Upper lobe of right lung (tissue), 1 donor: ENCODE results near the gene SMCO2. TPM values are rescaled to one million over a fixed set of nuclear protein-coding genes. Genes with fewer than 3 reads are reported as not detected.

Experiments used
- ATAC-seq: fragments of 200-7000 bp; cut with Tn5 transposase; one replicate; pipeline ENCODE4 v1.9.1; 2020; ENCODE audit warnings: mild to moderate bottlenecking, moderate library complexity
- DNase-seq: peaks from one replicate; pipeline ENCODE4 v3.0.0-alpha.2; 2020
- H3K27ac ChIP-seq: fragments of 200-600 bp; one replicate; pipeline ENCODE4 v1.8.0; 2022
- H3K27me3 ChIP-seq: fragments of 200-600 bp; one replicate; pipeline ENCODE4 v1.8.0; 2022; ENCODE audit warnings: mild to moderate bottlenecking
- H3K36me3 ChIP-seq: fragments of 200-600 bp; one replicate; pipeline ENCODE4 v1.8.0; 2022
- H3K4me1 ChIP-seq: fragments of 200-600 bp; one replicate; pipeline ENCODE4 v1.8.0; 2022
- H3K4me3 ChIP-seq: fragments of 200-600 bp; one replicate; pipeline ENCODE4 v1.8.0; 2022; ENCODE audit warnings: mild to moderate bottlenecking
- H3K9me3 ChIP-seq: fragments of 200-600 bp; one replicate; pipeline ENCODE4 v1.8.0; 2022
- intact Hi-C: fragments of 100-400 bp; cut with DNase I; formaldehyde crosslinking; loops from one replicate; pipeline ENCODE4 v1.11.0; 2022
- total RNA-seq: library from RNA; stranded (reverse); fragmentation: NEBNext Ultra II Directional; extraction: Animal tissue kit (Norgen Biotek cat#: 25700); gene quantifications from one replicate; pipeline ENCODE4 v1.2.1, GENCODE V29; 2021
- TF ChIP-seq, protein P1 (sequence below): fragments of 200-600 bp; IDR thresholded peaks from one replicate; pipeline ENCODE4 v1.8.0; 2022; ENCODE audit warnings: antibody characterized with exemption
- donor health status: DM: no; HTN: yes; CAD: no; lungs with severe emphysema.

SMCO2 gene
- total RNA-seq, 1 donor from 2014 or later, result 0.38 TPM

DNA sequence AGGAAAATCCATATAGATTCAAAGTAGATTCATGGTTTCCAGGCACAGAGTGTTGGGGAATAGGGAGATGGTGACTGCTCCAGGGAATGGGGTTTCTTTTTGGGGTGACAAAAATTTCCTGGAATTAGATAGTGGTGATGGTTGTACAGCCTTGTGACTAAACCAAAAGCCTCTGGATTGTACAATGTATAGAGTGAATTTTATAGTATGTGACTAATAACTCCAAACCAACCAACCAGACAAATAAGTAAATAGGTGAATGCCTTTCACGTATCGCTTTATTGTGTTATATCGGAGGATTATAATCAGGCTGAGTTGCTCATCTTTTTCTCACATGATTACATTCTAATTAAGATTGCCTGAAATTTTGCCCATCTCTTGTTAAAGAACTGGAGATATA is 52.8 kb downstream of the SMCO2 start:
- H3K4me1 ChIP-seq, result no peaks in the 10 kb centered on the region
- H3K36me3 ChIP-seq, result no peaks in the 10 kb centered on the region
- H3K27me3 ChIP-seq, result no peaks in the 10 kb centered on the region
- no peak overlapping the region for H3K4me3 ChIP-seq
- H3K27ac ChIP-seq, result no peak overlapping the region
- H3K9me3 ChIP-seq, result no peaks in the 10 kb centered on the region
- no peak for ATAC-seq
- TF ChIP-seq, protein P1, sequence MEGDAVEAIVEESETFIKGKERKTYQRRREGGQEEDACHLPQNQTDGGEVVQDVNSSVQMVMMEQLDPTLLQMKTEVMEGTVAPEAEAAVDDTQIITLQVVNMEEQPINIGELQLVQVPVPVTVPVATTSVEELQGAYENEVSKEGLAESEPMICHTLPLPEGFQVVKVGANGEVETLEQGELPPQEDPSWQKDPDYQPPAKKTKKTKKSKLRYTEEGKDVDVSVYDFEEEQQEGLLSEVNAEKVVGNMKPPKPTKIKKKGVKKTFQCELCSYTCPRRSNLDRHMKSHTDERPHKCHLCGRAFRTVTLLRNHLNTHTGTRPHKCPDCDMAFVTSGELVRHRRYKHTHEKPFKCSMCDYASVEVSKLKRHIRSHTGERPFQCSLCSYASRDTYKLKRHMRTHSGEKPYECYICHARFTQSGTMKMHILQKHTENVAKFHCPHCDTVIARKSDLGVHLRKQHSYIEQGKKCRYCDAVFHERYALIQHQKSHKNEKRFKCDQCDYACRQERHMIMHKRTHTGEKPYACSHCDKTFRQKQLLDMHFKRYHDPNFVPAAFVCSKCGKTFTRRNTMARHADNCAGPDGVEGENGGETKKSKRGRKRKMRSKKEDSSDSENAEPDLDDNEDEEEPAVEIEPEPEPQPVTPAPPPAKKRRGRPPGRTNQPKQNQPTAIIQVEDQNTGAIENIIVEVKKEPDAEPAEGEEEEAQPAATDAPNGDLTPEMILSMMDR, result no peak
- intact Hi-C loops, result no loop called here
- no peak for DNase-seq

DNA sequence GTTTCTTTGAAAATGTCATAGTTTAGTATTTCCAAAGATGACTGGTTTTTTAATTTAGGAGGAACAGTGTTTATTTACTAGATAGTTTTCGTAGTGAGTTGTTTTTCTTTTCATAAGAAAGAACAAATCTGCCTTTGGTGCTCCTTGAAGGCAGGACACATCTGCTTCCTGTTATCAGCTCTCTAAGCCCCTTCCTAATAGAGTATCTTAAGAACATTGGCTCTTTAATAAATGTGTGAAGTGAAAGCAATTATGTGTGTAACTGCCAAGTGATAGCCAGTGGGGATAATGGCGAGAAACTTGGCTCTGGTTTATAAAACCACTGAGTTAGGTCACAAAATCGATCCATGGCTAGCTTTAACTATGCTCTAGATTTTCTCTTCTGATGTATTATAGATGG is 54.0 kb downstream of the SMCO2 start:
- Histone ChIP-seq H3K36me3 (no peaks in the 10 kb centered on the region), H3K9me3 (no peaks in the 10 kb centered on the region), H3K27ac (no peak overlapping the region), H3K4me3 (no peak overlapping the region), H3K4me1 (no peaks in the 10 kb centered on the region), H3K27me3 (no peaks in the 10 kb centered on the region)
- intact Hi-C loops, result no loop called here
- no peak for DNase-seq
- TF ChIP-seq, protein P1, result no peak
- no peak for ATAC-seq

DNA sequence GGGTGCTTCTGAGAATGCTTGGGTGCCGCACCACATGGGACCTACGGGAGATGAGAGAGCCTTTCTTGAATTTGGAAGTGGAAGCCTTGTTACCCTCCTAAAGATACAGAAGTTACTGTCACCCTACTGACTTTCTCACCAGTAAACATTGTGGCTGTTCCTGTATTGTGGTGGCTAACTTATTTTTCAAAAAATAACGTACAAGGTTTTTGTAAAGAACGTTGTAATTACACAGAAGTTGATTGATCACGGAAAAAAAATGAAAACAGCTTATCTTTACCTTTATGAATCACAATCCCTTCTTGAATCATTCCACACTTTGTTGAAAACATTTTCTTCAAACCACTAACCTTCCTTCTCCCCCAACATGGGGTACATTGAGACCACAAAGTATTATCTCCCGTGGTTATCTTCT is 55.5 kb downstream of the SMCO2 start:
- ATAC-seq (no peak), DNase-seq (no peak)
- Histone ChIP-seq H3K27me3 (no peaks in the 10 kb centered on the region), H3K36me3 (no peaks in the 10 kb centered on the region), H3K9me3 (no peaks in the 10 kb centered on the region), H3K27ac (no peak overlapping the region), H3K4me1 (no peaks in the 10 kb centered on the region), H3K4me3 (no peak overlapping the region)
- intact Hi-C loops, result no loop called here
- TF ChIP-seq, protein P1, result no peak

- ATAC-seq (no peak), DNase-seq (no peak)
- H3K9me3 ChIP-seq, result no peaks in the 10 kb centered on the region
- H3K4me1 ChIP-seq, result no peaks in the 10 kb centered on the region
- intact Hi-C loops, result no loop called here
- H3K36me3 ChIP-seq, result no peaks in the 10 kb centered on the region
- TF ChIP-seq, protein P1, result no peak
- H3K27me3 ChIP-seq, result no peaks in the 10 kb centered on the region
- H3K4me3 ChIP-seq, result no peak overlapping the region
- no peak overlapping the region for H3K27ac ChIP-seq
These were observed 58.0 kb downstream of the SMCO2 start for GRCh38 chr12:27504507-27504906.

- ATAC-seq (no peak), DNase-seq (no peak)
- Histone ChIP-seq H3K27ac (no peak overlapping the region), H3K36me3 (no peaks in the 10 kb centered on the region), H3K27me3 (no peaks in the 10 kb centered on the region), H3K9me3 (no peaks in the 10 kb centered on the region), H3K4me3 (no peak overlapping the region), H3K4me1 (no peaks in the 10 kb centered on the region)
- intact Hi-C loops, result no loop called here
- TF ChIP-seq, protein P1, result no peak
These were observed 58.6 kb downstream of the SMCO2 start for GRCh38 chr12:27505109-27505508.

DNA sequence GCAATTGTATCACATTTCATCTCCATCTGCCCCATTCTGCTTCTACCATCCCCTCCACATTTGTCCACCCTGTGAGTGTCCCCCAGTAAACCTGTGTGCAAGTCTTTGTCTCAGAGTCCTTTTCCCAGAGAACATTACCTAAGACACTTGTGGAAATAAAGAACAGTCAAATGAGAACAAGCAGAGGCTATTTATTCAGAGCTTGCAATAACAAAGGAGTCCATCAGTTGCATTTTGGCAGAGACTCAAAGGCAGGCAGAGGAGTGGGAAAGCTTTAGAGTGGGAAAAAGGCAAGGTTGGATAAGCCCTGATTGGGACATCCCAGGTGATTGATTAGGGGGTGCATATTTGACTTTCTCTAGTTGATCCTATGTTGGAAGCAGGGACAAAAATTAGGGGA is 59.2 kb downstream of the SMCO2 start:
- TF ChIP-seq, protein P1, result no peak
- H3K9me3 ChIP-seq, result no peaks in the 10 kb centered on the region
- no peaks in the 10 kb centered on the region for H3K27me3 ChIP-seq
- no peaks in the 10 kb centered on the region for H3K36me3 ChIP-seq
- intact Hi-C loops, result no loop called here
- H3K27ac ChIP-seq, result no peak overlapping the region
- no peak for DNase-seq
- no peak for ATAC-seq
- H3K4me3 ChIP-seq, result no peak overlapping the region
- no peaks in the 10 kb centered on the region for H3K4me1 ChIP-seq
